Measurements from ENCODE around the gene FOXO1.

- no peak for TF ChIP-seq CTCF (conservative IDR thresholded peaks at IDR 0.05 in 1 of 2, IDR thresholded peaks at IDR 0.05 in 1 of 2; ENCODE audit: low read depth in 1 of 2, low read length in 2 of 2)
- TF ChIP-seq EZH2 (IDR thresholded peaks at IDR 0.05; ENCODE audit: low read length, missing control alignments) = no peak
These were observed 9.6 kb upstream of the FOXO1 start for GRCh38 chr13:40676007-40676406.
